GM12891 (cell line): ENCODE data around the gene BNIP3.

ENCODE experiments used
- POLR2A ChIP-seq: IDR thresholded peaks from 2 replicates; pipeline ENCODE4 v1.6.1; 2011; ENCODE audit warnings: low read depth, low read length, control low read depth
- TAF1 ChIP-seq: IDR thresholded peaks from 2 replicates; pipeline ENCODE4 v1.6.1; 2011; ENCODE audit warnings: low read depth, low read length, control low read depth

DNA sequence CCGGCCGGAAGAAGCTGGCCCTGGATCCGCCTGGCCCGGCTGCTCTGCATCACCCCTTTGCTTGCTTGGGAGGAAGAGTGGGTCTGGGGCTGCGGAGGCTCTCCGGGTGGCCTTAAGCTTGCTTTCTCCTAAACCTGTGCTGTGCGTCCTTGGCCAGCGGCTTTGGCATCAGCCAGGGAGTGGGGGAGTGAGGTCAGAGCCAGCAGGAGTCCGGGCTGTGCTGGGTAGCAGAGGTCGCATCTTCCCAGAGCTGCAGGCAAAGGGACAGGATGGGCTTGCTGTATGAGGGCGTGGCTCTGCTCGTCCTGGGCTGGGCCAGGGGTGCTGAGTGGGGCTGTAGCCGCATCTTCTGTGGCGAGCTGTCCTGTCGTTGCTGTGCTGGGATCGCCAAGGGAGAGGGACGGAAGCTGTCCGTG lies 21.1 kb downstream of the BNIP3 start:
- no peak for TF ChIP-seq POLR2A
- TF ChIP-seq TAF1 = no peak
